Activated T-helper 9 cell treated with anti-CD3 and anti-CD28 coated beads, Interleukin-2, amount 50 U/mL, for 16 hours (primary cell): Measurements from ENCODE around the gene NLRP9.

Experiments
- DNase-seq: peaks from one replicate; pipeline ENCODE4 v3.0.0-alpha.2; 2020; ENCODE audit warnings: low read depth

The NLRP9 gene

GRCh38 chr19:55687281-55688201 lies 50.7 kb downstream of the NLRP9 start:
- no peak for DNase-seq

GRCh38 chr19:55686311-55687050 lies 51.7 kb downstream of the NLRP9 start:
- no peak for DNase-seq

GRCh38 chr19:55685776-55686175 lies 52.4 kb downstream of the NLRP9 start:
- no peak for DNase-seq

- no peak for DNase-seq
These were observed 53.1 kb downstream of the NLRP9 start for GRCh38 chr19:55684946-55685681.

GRCh38 chr19:55683449-55684261 lies 54.5 kb downstream of the NLRP9 start:
- DNase-seq: no peak

- no peak for DNase-seq
These were observed 56.8 kb downstream of the NLRP9 start for GRCh38 chr19:55681131-55682092.

GRCh38 chr19:55680339-55681130 lies 57.7 kb downstream of the NLRP9 start:
- no peak for DNase-seq

- no peak for DNase-seq
These were observed 58.6 kb downstream of the NLRP9 start for GRCh38 chr19:55679343-55680257.

GRCh38 chr19:55678121-55678671 lies 60.0 kb downstream of the NLRP9 start:
- no peak for DNase-seq

- no peak for DNase-seq
These were observed 60.6 kb downstream of the NLRP9 start for GRCh38 chr19:55677572-55678028.

GRCh38 chr19:55676889-55677505 lies 61.2 kb downstream of the NLRP9 start:
- DNase-seq: no peak

- no peak for DNase-seq
These were observed 61.8 kb downstream of the NLRP9 start for GRCh38 chr19:55676383-55676782.

- no peak for DNase-seq
These were observed 62.4 kb downstream of the NLRP9 start for GRCh38 chr19:55675661-55676354.

- DNase-seq: peak; percentile 98
These were observed 63.2 kb downstream of the NLRP9 start, which contains the start of gene EPN1 for GRCh38 chr19:55674841-55675660. Gene EPN1 (plus strand): TSS chr19:55675226. CDS start chr19:55678628, 3,402 bp downstream.

GRCh38 chr19:55674459-55674840 lies 63.8 kb downstream of the NLRP9 start:
- DNase-seq: no peak

GRCh38 chr19:55673889-55674288 lies 64.3 kb downstream of the NLRP9 start:
- no peak for DNase-seq
